Cardiac septum (tissue), 1 donor: Measurements from ENCODE around the gene SELP. TPM values are rescaled to one million over a fixed set of nuclear protein-coding genes. Genes with fewer than 3 reads are reported as not detected.
"Not testable (repeated sequence)": the region's sequence is repeated elsewhere in the genome, so short reads cannot be mapped to it uniquely, and the experiment has no call there.

Experiments
- DNase-seq: peaks from one replicate; pipeline ENCODE4 v3.0.0-alpha.2; 2020; ENCODE audit warnings: low spot score
- intact Hi-C: fragments of 100-400 bp; cut with DNase I; formaldehyde crosslinking; loops from one replicate; pipeline ENCODE4 v1.14.0; 2022
- long read RNA-seq: library from polyadenylated mRNA; unstranded; transcript quantifications from one replicate; pipeline ENCODE4 v2.0.0, GENCODE V29; 2021
- total RNA-seq: library from RNA; stranded (reverse); fragmentation: NEBNext Ultra II Directional; extraction: Animal tissue kit (Norgen Biotek cat#: 25700); gene quantifications from one replicate; pipeline ENCODE4 v1.2.1, GENCODE V29; 2021
- donor health status: DM: no; HTN: no; CAD: no.

Gene SELP
- total RNA-seq, result 10.6 TPM
- long read RNA-seq, partial matches to known transcripts, result 2 of 8 reads
- long read RNA-seq, other reads (novel, unspliced or antisense), result 3 of 8 reads

GRCh38 chr1:169630006-169630405, at the start of gene SELP:
TSS of gene SELP (minus strand) at chr1:169630124. CDS start at chr1:169630074, 50 bp downstream.
- DNase-seq, result no peak
- intact Hi-C loops, result no loop called here

- intact Hi-C loops, result no loop called here
These were observed 49.8 kb upstream of the SELP start for GRCh38 chr1:169679692-169680091.

GRCh38 chr1:169676001-169676400, 46.1 kb upstream of the SELP start:
- DNase-seq, result no peak
- intact Hi-C loops, result no loop called here

More at GRCh38 chr1:169679692-169680091, 49.8 kb upstream of the SELP start:
- no peak for DNase-seq

GRCh38 chr1:169670836-169671235, 40.9 kb upstream of the SELP start:
- intact Hi-C loops, result no loop called here
- no peak for DNase-seq

- intact Hi-C loops, DNase-seq: not testable (repeated sequence)
These were observed 40.3 kb upstream of the SELP start for GRCh38 chr1:169670244-169670643.

- intact Hi-C loops, DNase-seq: not testable (repeated sequence)
These were observed 38.0 kb upstream of the SELP start for GRCh38 chr1:169667699-169668596.

- DNase-seq, intact Hi-C loops: not testable (repeated sequence)
These were observed 37.3 kb upstream of the SELP start for GRCh38 chr1:169667227-169667639.

GRCh38 chr1:169662680-169663079, 32.8 kb upstream of the SELP start:
- DNase-seq, intact Hi-C loops: not testable (repeated sequence)

- intact Hi-C loops, DNase-seq: not testable (repeated sequence)
These were observed 31.1 kb upstream of the SELP start for GRCh38 chr1:169661066-169661465.

- DNase-seq, intact Hi-C loops: not testable (repeated sequence)
These were observed 28.9 kb upstream of the SELP start for GRCh38 chr1:169658777-169659176.

GRCh38 chr1:169653873-169654272, 23.9 kb upstream of the SELP start:
- DNase-seq, result no peak
- intact Hi-C loops, result no loop called here

- no peak for DNase-seq
- intact Hi-C loops, result no loop called here
These were observed 21.1 kb upstream of the SELP start for GRCh38 chr1:169651035-169651434.

- no peak for DNase-seq
- intact Hi-C loops, result no loop called here
These were observed 20.6 kb upstream of the SELP start for GRCh38 chr1:169650551-169650950.

GRCh38 chr1:169648709-169649108, 18.8 kb upstream of the SELP start:
- no peak for DNase-seq
- intact Hi-C loops, result no loop called here

- intact Hi-C loops, result no loop called here
- no peak for DNase-seq
These were observed 18.3 kb upstream of the SELP start for GRCh38 chr1:169648187-169648586.

- intact Hi-C loops, result no loop called here
- no peak for DNase-seq
These were observed 17.6 kb upstream of the SELP start for GRCh38 chr1:169647512-169647911.

GRCh38 chr1:169644297-169644696, 14.4 kb upstream of the SELP start:
- intact Hi-C loops, result no loop called here
- no peak for DNase-seq

- DNase-seq, result no peak
- intact Hi-C loops, result no loop called here
These were observed 5.0 kb upstream of the SELP start for GRCh38 chr1:169634877-169635276.

- intact Hi-C loops, result no loop called here
- no peak for DNase-seq
These were observed 4.2 kb upstream of the SELP start for GRCh38 chr1:169634145-169634544.

- intact Hi-C loops, result no loop called here
- DNase-seq, result no peak
These were observed 1.3 kb upstream of the SELP start for GRCh38 chr1:169631249-169631648.

- no peak for DNase-seq
- intact Hi-C loops, result no loop called here
These were observed 5.0 kb downstream of the SELP start for GRCh38 chr1:169624912-169625311.
